ENCODE measurements around the gene ZZZ3. TPM values are rescaled to one million over a fixed set of nuclear protein-coding genes. Genes with fewer than 3 reads are reported as not detected.
"Not testable (repeated sequence)": the region's sequence is repeated elsewhere in the genome, so short reads cannot be mapped to it uniquely, and the experiment has no call there.

The ZZZ3 gene
- total and polyA plus RNA-seq, 2 donors from 2014 or later = 12.3 to 55.3 TPM

GRCh38 chr1:77680173-77680572 lies 2.3 kb downstream of the ZZZ3 start:
- DNase-seq = no peak
- Histone ChIP-seq H3K9ac (ENCODE audit: low read length in 3 of 3) (no peak overlapping the region), H3K27me3 (ENCODE audit: control insufficient read depth, insufficient read depth, low read length) (no peaks in the 10 kb centered on the region), H3K9me3 (ENCODE audit: control insufficient read depth in 2 of 3, insufficient read depth in 1 of 3, low read length in 3 of 3) (no peaks in the 10 kb centered on the region), H3K36me3 (ENCODE audit: control insufficient read depth in 2 of 3, insufficient read depth in 3 of 3, low read length in 3 of 3) (peaks cover 0 to 5% (median 0%) of the 10 kb centered on the region in 3 donors), H3K4me3 (ENCODE audit: low read length in 3 of 3) (no peak overlapping the region), H3K4me1 (ENCODE audit: control insufficient read depth in 2 of 3, insufficient read depth in 2 of 3, low read depth in 1 of 3, low read length in 3 of 3) (peaks cover 2 to 12% (median 9%) of the 10 kb centered on the region in 3 donors), H3K27ac (ENCODE audit: low read depth in 2 of 2, low read length in 2 of 2) (no peak overlapping the region)
- intact Hi-C loops (cut with DNase I) = no loop called here
- no peak for TF ChIP-seq CTCF (IDR thresholded peaks at IDR 0.05; ENCODE audit: borderline replicate concordance, extremely low read depth, insufficient read depth)
- FAIRE-seq = no peak

GRCh38 chr1:77678660-77679610 lies 3.5 kb downstream of the ZZZ3 start:
- H3K9ac ChIP-seq (ENCODE audit: low read length in 3 of 3) = no peak overlapping the region
- no peak for FAIRE-seq
- H3K36me3 ChIP-seq (ENCODE audit: control insufficient read depth in 2 of 3, insufficient read depth in 3 of 3, low read length in 3 of 3) = peaks cover 0 to 5% (median 0%) of the 10 kb centered on the region in 3 donors
- no peak for TF ChIP-seq CTCF (IDR thresholded peaks at IDR 0.05; ENCODE audit: borderline replicate concordance, extremely low read depth, insufficient read depth)
- intact Hi-C loops (cut with DNase I) = no loop called here
- peaks cover 2 to 12% (median 9%) of the 10 kb centered on the region in 3 donors for H3K4me1 ChIP-seq (ENCODE audit: control insufficient read depth in 2 of 3, insufficient read depth in 2 of 3, low read depth in 1 of 3, low read length in 3 of 3)
- H3K4me3 ChIP-seq (ENCODE audit: low read length in 3 of 3) = no peak overlapping the region
- no peak for DNase-seq
- H3K27ac ChIP-seq (ENCODE audit: low read depth in 2 of 2, low read length in 2 of 2) = no peak overlapping the region
- H3K9me3 ChIP-seq (ENCODE audit: control insufficient read depth in 2 of 3, insufficient read depth in 1 of 3, low read length in 3 of 3) = no peaks in the 10 kb centered on the region
- no peaks in the 10 kb centered on the region for H3K27me3 ChIP-seq (ENCODE audit: control insufficient read depth, insufficient read depth, low read length)

- H3K9ac ChIP-seq (ENCODE audit: low read length in 3 of 3); H3K4me1 ChIP-seq (ENCODE audit: control insufficient read depth in 2 of 3, insufficient read depth in 2 of 3, low read depth in 1 of 3, low read length in 3 of 3); intact Hi-C loops (cut with DNase I); H3K27me3 ChIP-seq (ENCODE audit: control insufficient read depth, insufficient read depth, low read length); H3K9me3 ChIP-seq (ENCODE audit: control insufficient read depth in 2 of 3, insufficient read depth in 1 of 3, low read length in 3 of 3); H3K4me3 ChIP-seq (ENCODE audit: low read length in 3 of 3); DNase-seq; FAIRE-seq; H3K36me3 ChIP-seq (ENCODE audit: control insufficient read depth in 2 of 3, insufficient read depth in 3 of 3, low read length in 3 of 3); H3K27ac ChIP-seq (ENCODE audit: low read depth in 2 of 2, low read length in 2 of 2): not testable (repeated sequence)
Observed at GRCh38 chr1:77674807-77675206, 7.7 kb downstream of the ZZZ3 start.

- peaks cover 0 to 8% (median 2%) of the 10 kb centered on the region in 3 donors for H3K4me1 ChIP-seq (ENCODE audit: control insufficient read depth in 2 of 3, insufficient read depth in 2 of 3, low read depth in 1 of 3, low read length in 3 of 3)
- DNase-seq (no peak), FAIRE-seq (no peak)
- H3K9me3 ChIP-seq (ENCODE audit: control insufficient read depth in 2 of 3, insufficient read depth in 1 of 3, low read length in 3 of 3) = no peaks in the 10 kb centered on the region
- no peak overlapping the region for H3K27ac ChIP-seq (ENCODE audit: low read depth in 2 of 2, low read length in 2 of 2)
- intact Hi-C loops (cut with DNase I) = no loop called here
- TF ChIP-seq CTCF (IDR thresholded peaks at IDR 0.05; ENCODE audit: borderline replicate concordance, extremely low read depth, insufficient read depth) = no peak
- H3K9ac ChIP-seq (ENCODE audit: low read length in 3 of 3) = no peak overlapping the region
- no peaks in the 10 kb centered on the region for H3K27me3 ChIP-seq (ENCODE audit: control insufficient read depth, insufficient read depth, low read length)
- H3K4me3 ChIP-seq (ENCODE audit: low read length in 3 of 3) = no peak overlapping the region
- peaks cover 0 to 5% (median 0%) of the 10 kb centered on the region in 3 donors for H3K36me3 ChIP-seq (ENCODE audit: control insufficient read depth in 2 of 3, insufficient read depth in 3 of 3, low read length in 3 of 3)
Observed at GRCh38 chr1:77673716-77674355, 8.6 kb downstream of the ZZZ3 start.
